Measurements from ENCODE around the gene IL24.

IL24 gene

DNA sequence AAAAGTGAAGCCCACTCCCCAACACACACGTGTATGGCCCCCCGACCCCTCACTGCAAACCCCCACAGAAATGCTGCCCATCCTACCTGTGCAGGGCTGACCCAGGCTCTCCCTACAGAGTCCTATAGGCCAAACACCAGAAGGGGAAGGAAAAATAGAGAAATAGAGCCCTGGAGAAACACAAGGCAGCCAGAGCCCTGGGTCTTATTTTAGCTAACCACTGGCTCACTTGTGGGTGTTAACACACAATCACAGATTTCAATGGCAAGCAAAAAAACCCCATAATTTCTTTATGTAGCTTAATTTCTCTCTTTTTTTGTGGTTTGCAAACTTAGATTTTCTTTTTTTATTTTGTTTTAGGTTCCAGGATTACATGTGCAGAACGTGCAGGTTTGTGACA, 50.0 kb downstream of the IL24 start:
- in situ Hi-C loops (cut with MboI; ENCODE audit: low sequenced_read_pairs) = no loop called here

DNA sequence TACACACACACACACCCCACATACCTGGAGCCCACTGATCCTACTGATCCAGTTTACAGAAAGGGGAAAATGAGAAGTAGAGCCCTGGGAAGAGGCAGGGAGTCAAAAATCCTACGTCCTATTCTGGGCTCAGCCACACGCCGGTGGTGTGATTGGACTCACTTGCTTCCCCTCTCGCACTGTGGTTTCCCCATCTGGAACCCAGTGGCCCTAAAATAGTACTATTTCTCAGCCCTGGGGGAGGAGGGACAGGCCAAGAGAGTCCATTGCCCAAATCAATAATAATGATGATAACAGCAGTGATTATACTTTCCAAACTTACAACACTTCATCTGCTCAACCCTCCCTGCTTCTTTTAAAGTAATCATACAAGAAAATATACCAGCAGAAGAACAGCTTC, 52.0 kb downstream of the IL24 start:
- in situ Hi-C loops (cut with MboI; ENCODE audit: low sequenced_read_pairs) = no loop called here

- in situ Hi-C loops (cut with MboI; ENCODE audit: low sequenced_read_pairs) = no loop called here
These were observed 52.4 kb downstream of the IL24 start for GRCh38 chr1:206949641-206950040.

GRCh38 chr1:206951318-206952100, 54.3 kb downstream of the IL24 start:
- in situ Hi-C loops (cut with MboI; ENCODE audit: low sequenced_read_pairs) = no loop called here

GRCh38 chr1:206952171-206952570, 54.9 kb downstream of the IL24 start:
- in situ Hi-C loops (cut with MboI; ENCODE audit: low sequenced_read_pairs) = no loop called here

DNA sequence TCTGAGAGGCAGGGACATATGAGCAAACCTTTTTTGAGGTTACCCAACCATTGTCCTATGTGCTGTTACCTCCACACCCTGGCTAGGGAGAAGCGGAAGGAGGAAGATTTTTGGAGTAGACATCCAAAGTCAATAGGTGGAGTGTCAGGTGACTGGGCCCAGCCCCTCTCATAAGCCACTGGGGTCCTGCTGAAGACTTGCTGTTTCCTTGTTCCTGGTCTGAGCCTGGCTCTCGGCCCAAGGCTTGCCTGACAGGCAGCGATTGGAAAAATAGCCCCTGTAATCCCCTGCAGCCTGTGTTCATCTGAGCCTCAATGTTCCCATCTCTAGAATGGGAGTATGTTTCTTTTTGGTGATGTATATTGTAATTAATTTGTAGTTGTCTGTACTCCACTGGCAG, 55.9 kb downstream of the IL24 start:
- in situ Hi-C loops (cut with MboI; ENCODE audit: low sequenced_read_pairs) = no loop called here

DNA sequence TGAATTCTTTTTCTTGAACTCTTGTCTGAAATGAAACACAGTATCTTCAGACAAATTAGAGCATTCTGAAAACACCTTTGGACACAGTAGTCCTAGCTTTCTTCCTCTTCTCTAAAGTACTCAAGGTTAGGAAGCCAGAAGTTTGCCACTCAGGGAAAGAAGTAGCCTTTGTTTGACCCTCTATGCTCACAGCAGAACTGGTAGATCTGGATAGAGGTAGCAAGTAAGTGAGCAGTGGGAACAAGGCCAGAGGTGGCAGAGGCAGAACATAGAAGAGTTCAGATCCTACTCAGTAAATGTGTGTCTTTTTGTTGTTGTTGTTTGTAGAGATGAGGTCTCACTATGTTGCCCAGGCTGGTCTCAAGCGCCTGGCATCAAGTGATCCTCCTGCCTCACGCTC, 56.4 kb downstream of the IL24 start:
- in situ Hi-C loops (cut with MboI; ENCODE audit: low sequenced_read_pairs) = no loop called here

Measured in HL-60/S4 treated with retinoic acid at 250 ng/mL for 4 days and 3 days (cell line).